WTC11 (cell line): ENCODE results near the gene CARD11. TPM values are rescaled to one million over a fixed set of nuclear protein-coding genes. Genes with fewer than 3 reads are reported as not detected.

Source experiments
- ATAC-seq: fragments of 200-7000 bp; cut with Tn5 transposase; 2 replicates; pipeline ENCODE4 v1.10.0; 2021; ENCODE audit warnings: mild to moderate bottlenecking, moderate library complexity
- CTCF ChIA-PET: fragments of 300-600 bp; sonication (Branson Sonifier 250); formaldehyde crosslinking; loops from one replicate; lab custom pipeline; 2021; ENCODE audit warnings: antibody characterized with exemption; lab: Charles Lee
- POLR2A ChIA-PET: fragments of 350-600 bp; sonication (Branson Sonifier 250); formaldehyde crosslinking; loops from one replicate; lab custom pipeline; 2021; ENCODE audit warnings: antibody characterized with exemption; lab: Charles Lee
- DNase-seq: peaks from one replicate; pipeline ENCODE4 v3.0.0; 2021; ENCODE audit warnings: low spot score
- H3K27ac Mint-ChIP-seq: 2 replicates; pipeline ENCODE4 v1.8.0; 2021; ENCODE audit warnings: mixed read lengths
- H3K27me3 Mint-ChIP-seq: 2 replicates; pipeline ENCODE4 v1.8.0; 2021; ENCODE audit warnings: low read depth, mild to moderate bottlenecking, moderate library complexity, mixed read lengths
- H3K36me3 Mint-ChIP-seq: 2 replicates; pipeline ENCODE4 v1.8.0; 2021; ENCODE audit warnings: mixed read lengths
- H3K4me1 Mint-ChIP-seq: 2 replicates; pipeline ENCODE4 v1.8.0; 2022; ENCODE audit warnings: mixed read lengths
- H3K4me3 Mint-ChIP-seq: 2 replicates; pipeline ENCODE4 v1.8.0; 2021; ENCODE audit warnings: mild to moderate bottlenecking, moderate library complexity, mixed read lengths
- H3K9me3 Mint-ChIP-seq: 2 replicates; pipeline ENCODE4 v1.8.0; 2021; ENCODE audit warnings: mixed read lengths
- ATF1 ChIP-seq: sonication (generic); formaldehyde crosslinking; IDR thresholded peaks from 2 replicates; pipeline ENCODE4 v1.8.1; 2023; ENCODE audit warnings: mild to moderate bottlenecking, moderate library complexity, missing genetic modification reagents
- FOXP4 ChIP-seq: sonication (generic); formaldehyde crosslinking; IDR thresholded peaks from 2 replicates; pipeline ENCODE4 v1.8.0; 2022; ENCODE audit warnings: mild to moderate bottlenecking, missing genetic modification reagents
- MYBL2 ChIP-seq: sonication (generic); formaldehyde crosslinking; IDR thresholded peaks from 2 replicates; pipeline ENCODE4 v1.8.1; 2023; ENCODE audit warnings: mild to moderate bottlenecking, moderate library complexity, missing genetic modification reagents
- NFE2L1 ChIP-seq: sonication (generic); formaldehyde crosslinking; IDR thresholded peaks from 2 replicates; pipeline ENCODE4 v1.8.1; 2023; ENCODE audit warnings: missing genetic modification reagents
- NR2C2 ChIP-seq: sonication (generic); formaldehyde crosslinking; IDR thresholded peaks from 2 replicates; pipeline ENCODE4 v1.8.0; 2022; ENCODE audit warnings: mild to moderate bottlenecking, missing genetic modification reagents
- NR3C1 ChIP-seq: sonication (generic); formaldehyde crosslinking; conservative IDR thresholded peaks from 2 replicates; pipeline ENCODE4 v1.8.1; 2023; ENCODE audit warnings: low read depth, mild to moderate bottlenecking, missing genetic modification reagents
- PRDM15 ChIP-seq: sonication (generic); formaldehyde crosslinking; IDR thresholded peaks from 2 replicates; pipeline ENCODE4 v1.8.0; 2022; ENCODE audit warnings: missing genetic modification reagents
- RELA ChIP-seq: sonication (generic); formaldehyde crosslinking; IDR thresholded peaks from 2 replicates; pipeline ENCODE4 v1.8.1; 2022; ENCODE audit warnings: missing genetic modification reagents, mild to moderate bottlenecking, borderline replicate concordance
- SMAD3 ChIP-seq: sonication (generic); formaldehyde crosslinking; IDR thresholded peaks from 2 replicates; pipeline ENCODE4 v1.8.0; 2022; ENCODE audit warnings: missing genetic modification reagents, mild to moderate bottlenecking, borderline replicate concordance
- STAT6 ChIP-seq: sonication (generic); formaldehyde crosslinking; conservative IDR thresholded peaks from 2 replicates; pipeline ENCODE4 v1.8.1; 2023; ENCODE audit warnings: mild to moderate bottlenecking, low read depth, missing genetic modification reagents, moderate library complexity
- TP53 ChIP-seq: sonication (generic); formaldehyde crosslinking; IDR thresholded peaks from 2 replicates; pipeline ENCODE4 v1.8.1; 2023; ENCODE audit warnings: mild to moderate bottlenecking, missing genetic modification reagents
- ZBTB21 ChIP-seq: sonication (generic); formaldehyde crosslinking; IDR thresholded peaks from 2 replicates; pipeline ENCODE4 v1.8.1; 2023; ENCODE audit warnings: mild to moderate bottlenecking, missing genetic modification reagents, borderline replicate concordance
- ZNF671 ChIP-seq: fragments of 250-450 bp; sonication (Bioruptor Pico); IDR thresholded peaks from 2 replicates; pipeline ENCODE4 v1.8.0; 2021; ENCODE audit warnings: mild to moderate bottlenecking
- total RNA-seq: library from RNA; stranded (reverse); gene quantifications from 3 replicates; pipeline ENCODE4 v1.2.3, GENCODE V29; 2021

Gene CARD11
- total RNA-seq, 1 experiment from 2014 or later: 40.8 TPM

- no peak for TF ChIP-seq PRDM15 (CRISPR knock-in tag)
Measured at GRCh38 chr7:2959828-2960599, 83.7 kb downstream of the CARD11 start (continued).

- POLR2A ChIA-PET: interaction anchor here (1.0 kb wide), 1 partner anchor 12 kb away, joined by 8 read pairs; no protein-coding TSS in a partner anchor
- no peak for ATAC-seq
- peaks cover 4% of the 10 kb centered on the region; the same call in 1 of the 2 replicates for H3K36me3 Mint-ChIP-seq
Measured at GRCh38 chr7:2959103-2959680, 84.5 kb downstream of the CARD11 start.

More at GRCh38 chr7:2959103-2959680, 84.5 kb downstream of the CARD11 start:
- CTCF ChIA-PET: no interaction called here
- no peak overlapping the region for H3K4me3 Mint-ChIP-seq
- no peaks in the 10 kb centered on the region for H3K27me3 Mint-ChIP-seq
- H3K27ac Mint-ChIP-seq: no peak overlapping the region
- TF ChIP-seq ZBTB21 (CRISPR knock-in tag) (no peak), NR3C1 (CRISPR knock-in tag) (no peak), RELA (CRISPR knock-in tag) (no peak), FOXP4 (CRISPR knock-in tag) (no peak), NR2C2 (no peak), SMAD3 (CRISPR knock-in tag) (no peak), MYBL2 (no peak), ATF1 (CRISPR knock-in tag) (no peak), ZNF671 (no peak), STAT6 (CRISPR knock-in tag) (no peak), NFE2L1 (no peak), TP53 (CRISPR knock-in tag) (no peak)
- 0 out of 2 replicates have a peak, but pooled peaks cover 4% of the 10 kb centered on the region for H3K9me3 Mint-ChIP-seq
- no peaks in the 10 kb centered on the region for H3K4me1 Mint-ChIP-seq
- DNase-seq: peak; percentile 9
